GM21529 (cell line): ENCODE data around the gene PNPO.

Source experiments
- ATAC-seq: cut with Tn5 transposase; IDR thresholded peaks from one replicate; pipeline ENCODE4 v1.9.1; 2021; ENCODE audit not compliant: unreplicated experiment

Gene PNPO

DNA sequence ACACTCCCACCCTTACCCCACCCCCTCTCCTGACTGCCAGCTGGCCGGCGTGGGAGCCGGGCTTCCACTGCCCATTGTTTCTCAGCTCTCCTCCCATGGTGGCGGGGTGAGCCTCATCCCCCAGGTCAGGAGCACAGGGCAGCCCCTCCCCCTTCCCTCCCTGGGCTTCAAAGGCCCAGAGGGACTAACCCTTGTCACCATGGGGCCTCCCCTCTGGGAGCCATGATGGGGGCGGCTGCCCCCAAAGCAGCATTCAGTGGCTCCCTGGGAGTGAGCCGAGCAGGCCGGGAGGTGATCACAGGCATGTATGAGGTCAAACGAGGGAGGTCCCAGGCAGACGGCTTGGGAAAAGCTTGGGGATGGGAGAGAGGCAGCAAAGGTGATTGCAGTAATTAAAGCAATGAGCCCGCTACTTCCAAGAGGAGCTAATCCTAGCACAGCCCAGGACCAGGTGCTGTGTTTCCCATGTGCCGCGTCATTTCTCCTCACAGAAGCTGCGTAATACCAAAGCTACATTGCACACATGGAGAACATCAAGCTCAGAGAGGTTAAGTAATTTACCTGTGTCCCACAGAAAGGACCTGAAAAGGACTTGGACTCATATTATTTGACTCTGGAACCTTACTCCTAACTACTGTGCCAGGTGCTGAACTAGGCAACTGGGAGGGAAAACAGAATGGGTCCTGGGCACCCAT lies 54.0 kb downstream of the PNPO start:
- no peak for ATAC-seq

DNA sequence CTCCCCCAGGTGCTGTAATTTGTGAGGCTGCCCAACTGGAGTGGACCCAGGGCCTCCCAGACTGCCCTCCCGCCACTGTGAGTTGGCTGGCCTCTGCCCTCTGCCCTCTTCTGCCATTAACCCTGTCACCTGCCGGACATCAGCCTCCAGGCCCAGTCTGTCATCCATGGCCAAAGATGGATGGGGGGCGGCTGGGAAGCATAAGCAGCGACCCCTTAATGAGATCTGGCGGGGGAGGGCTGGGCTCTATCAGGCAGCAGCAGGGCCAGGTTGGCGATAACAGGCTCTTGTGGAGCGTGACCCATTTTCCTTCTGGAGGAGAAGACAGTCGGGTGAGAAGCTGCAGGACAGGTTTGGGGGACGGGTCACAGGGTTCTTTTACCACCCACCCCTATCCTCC lies 54.8 kb downstream of the PNPO start:
- ATAC-seq, result no peak

DNA sequence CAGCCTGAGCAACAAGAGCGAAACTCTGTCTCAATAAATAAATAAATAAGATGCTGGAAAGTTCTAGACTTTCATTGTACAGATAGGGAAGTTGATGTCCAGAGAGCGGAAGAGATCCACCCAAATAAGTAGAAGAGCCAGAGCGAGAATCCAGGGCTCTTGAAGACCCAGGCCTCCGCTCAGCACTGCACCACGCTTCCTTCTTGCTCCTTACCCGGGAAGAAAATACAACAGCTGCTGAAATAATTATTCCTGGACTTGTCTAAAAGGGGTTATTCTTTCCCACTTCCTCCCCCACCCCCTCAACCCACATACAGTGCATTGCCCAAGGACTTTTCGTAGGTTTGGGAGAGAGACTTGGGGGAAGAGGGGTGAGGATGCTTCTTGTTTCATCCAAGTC lies 56.2 kb downstream of the PNPO start:
- no peak for ATAC-seq

DNA sequence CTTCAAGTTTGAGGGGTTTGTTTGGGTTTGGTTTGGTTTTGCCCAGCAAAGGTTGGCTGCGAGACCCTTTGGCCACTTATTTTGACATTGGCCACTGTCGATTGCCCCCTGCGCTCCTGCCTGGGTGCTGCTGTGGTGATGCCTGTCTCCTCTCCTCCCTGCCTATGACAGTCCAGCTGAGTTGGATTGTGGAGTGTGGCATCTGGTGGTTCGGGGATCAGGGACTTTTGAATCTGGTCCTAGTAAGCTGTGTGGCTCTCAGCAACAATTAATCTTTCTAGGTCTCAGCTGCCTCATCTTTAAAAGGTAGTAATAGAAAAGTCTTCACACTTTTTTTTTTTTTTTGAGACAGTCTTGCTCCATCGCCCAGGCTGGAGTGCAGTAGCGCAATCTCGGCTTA lies 56.7 kb downstream of the PNPO start:
- no peak for ATAC-seq
